GM23338 (cell line): ENCODE measurements around the gene SH3RF3. TPM values are rescaled to one million over a fixed set of nuclear protein-coding genes. Genes with fewer than 3 reads are reported as not detected.

Experiments
- ATAC-seq: fragments of 200-7000 bp; cut with Tn5 transposase; 3 replicates; pipeline ENCODE4 v1.9.1; 2020
- DNase-seq: peaks from one replicate; pipeline ENCODE4 v3.0.0-alpha.2; 2015; ENCODE audit warnings: low spot score
- H2AFZ ChIP-seq: fragments of 200-600 bp; sonication (generic); 2 replicates; pipeline ENCODE4 v1.8.0; 2016; ENCODE audit warnings: antibody characterized with exemption, mild to moderate bottlenecking, moderate library complexity
- H3F3A ChIP-seq: fragments of 200-600 bp; sonication (generic); replicated peaks from 2 replicates; pipeline ENCODE4 v1.8.0; 2017; ENCODE audit warnings: antibody characterized with exemption, mixed run types, low read depth
- H3K27ac ChIP-seq: fragments of 200-600 bp; sonication (generic); 2 replicates; pipeline ENCODE4 v1.6.1; 2016; ENCODE audit warnings: low read depth
- H3K27me3 ChIP-seq: fragments of 200-600 bp; sonication (generic); 2 replicates; pipeline ENCODE4 v1.8.0; 2016; ENCODE audit warnings: mild to moderate bottlenecking, mixed run types, moderate library complexity; ENCODE audit not compliant: insufficient read depth
- H3K36me3 ChIP-seq: fragments of 200-600 bp; sonication (generic); 2 replicates; pipeline ENCODE4 v1.8.0; 2016; ENCODE audit warnings: mild to moderate bottlenecking; ENCODE audit not compliant: insufficient read depth
- H3K4me1 ChIP-seq: fragments of 200-600 bp; sonication (generic); 2 replicates; pipeline ENCODE4 v1.8.0; 2016; ENCODE audit warnings: mild to moderate bottlenecking, moderate library complexity; ENCODE audit not compliant: insufficient read depth
- H3K4me2 ChIP-seq: fragments of 200-600 bp; sonication (generic); 2 replicates; pipeline ENCODE4 v1.7.1; 2017; ENCODE audit warnings: mixed run types
- H3K4me3 ChIP-seq: fragments of 200-600 bp; sonication (generic); 2 replicates; pipeline ENCODE4 v1.6.1; 2016; ENCODE audit warnings: mixed run types
- H3K79me2 ChIP-seq: fragments of 200-600 bp; sonication (generic); replicated peaks from 2 replicates; pipeline ENCODE4 v1.8.0; 2017; ENCODE audit warnings: mild to moderate bottlenecking; ENCODE audit not compliant: insufficient read depth
- H3K9me2 ChIP-seq: fragments of 200-600 bp; sonication (generic); 2 replicates; pipeline ENCODE4 v1.8.0; 2017; ENCODE audit not compliant: insufficient read depth
- H4K20me1 ChIP-seq: fragments of 200-600 bp; sonication (generic); replicated peaks from 2 replicates; pipeline ENCODE4 v1.8.0; 2017; ENCODE audit warnings: mild to moderate bottlenecking; ENCODE audit not compliant: insufficient read depth
- H3K27ac Mint-ChIP-seq: 2 replicates; pipeline ENCODE4 v1.8.0; 2020; ENCODE audit warnings: inconsistent platforms, mild to moderate bottlenecking, moderate library complexity, mixed read lengths
- H3K27me3 Mint-ChIP-seq: 3 replicates; pipeline ENCODE4 v1.8.0; 2022; ENCODE audit warnings: low read depth, mild to moderate bottlenecking, moderate library complexity, mixed read lengths, inconsistent platforms; ENCODE audit not compliant: insufficient read depth, poor library complexity
- H3K36me3 Mint-ChIP-seq: 3 replicates; pipeline ENCODE4 v1.8.0; 2021; ENCODE audit warnings: low read depth, mild to moderate bottlenecking, inconsistent platforms, moderate library complexity, mixed read lengths
- H3K4me1 Mint-ChIP-seq: 3 replicates; pipeline ENCODE4 v1.8.0; 2020; ENCODE audit warnings: mild to moderate bottlenecking, inconsistent platforms, mixed read lengths
- H3K4me3 Mint-ChIP-seq: 3 replicates; pipeline ENCODE4 v1.8.0; 2021; ENCODE audit warnings: moderate library complexity, mild to moderate bottlenecking, inconsistent platforms, mixed read lengths
- H3K9me3 Mint-ChIP-seq: 3 replicates; pipeline ENCODE4 v1.8.0; 2020; ENCODE audit warnings: moderate library complexity, mild to moderate bottlenecking, inconsistent platforms, mixed read lengths
- EZH2 ChIP-seq: fragments of 200-600 bp; sonication (generic); IDR thresholded peaks from one replicate; pipeline ENCODE4 v1.8.0; 2017; ENCODE audit warnings: antibody characterized with exemption, mild to moderate bottlenecking, low read depth; ENCODE audit not compliant: unreplicated experiment
- EZH2phosphoT487 ChIP-seq: fragments of 200-600 bp; sonication (generic); IDR thresholded peaks from one replicate; pipeline ENCODE4 v1.8.1; 2018; ENCODE audit warnings: antibody characterized with exemption; ENCODE audit not compliant: unreplicated experiment
- JUNB ChIP-seq: IDR thresholded peaks from one replicate; pipeline ENCODE4 v1.6.1; 2016; ENCODE audit warnings: antibody characterized with exemption; ENCODE audit not compliant: unreplicated experiment
- STAT1 ChIP-seq: IDR thresholded peaks from one replicate; pipeline ENCODE4 v1.6.1; 2016; ENCODE audit warnings: antibody characterized with exemption; ENCODE audit not compliant: unreplicated experiment
- ZNF114 ChIP-seq: fragments of 250-450 bp; sonication (Bioruptor Pico); IDR thresholded peaks from 2 replicates; pipeline ENCODE4 v1.5.0; 2020; ENCODE audit warnings: mild to moderate bottlenecking, moderate library complexity
- ZNF331 ChIP-seq: fragments of 250-450 bp; sonication (Bioruptor Pico); IDR thresholded peaks from 2 replicates; pipeline ENCODE4 v1.5.0; 2020; ENCODE audit warnings: low read depth, mild to moderate bottlenecking, moderate library complexity
- polyA plus RNA-seq: library from polyadenylated mRNA; unstranded; fragments of >200 nt; fragmentation: Nextera tagmentation; extraction: Ambion mirVana; gene quantifications from 2 replicates; pipeline ENCODE4 v1.2.1, GENCODE V29; 2016
- total RNA-seq: library from RNA; depleted of rRNA; stranded (reverse); fragments of >200 nt; shearing (Covaris generic); gene quantifications from 2 replicates; pipeline ENCODE4 v1.2.3, GENCODE V29; 2014
- TF ChIP-seq, protein P1 (sequence below): fragments of 250-450 bp; sonication (Bioruptor Pico); IDR thresholded peaks from 2 replicates; pipeline ENCODE4 v1.5.0; 2020; ENCODE audit warnings: mild to moderate bottlenecking, moderate library complexity
- TF ChIP-seq, protein P2 (sequence below): IDR thresholded peaks from one replicate; pipeline ENCODE4 v1.6.1; 2018; ENCODE audit warnings: antibody characterized with exemption; ENCODE audit not compliant: unreplicated experiment

SH3RF3 gene
- total and polyA plus RNA-seq, 2 experiments from 2014 or later: 0.11 to 0.63 TPM

DNA sequence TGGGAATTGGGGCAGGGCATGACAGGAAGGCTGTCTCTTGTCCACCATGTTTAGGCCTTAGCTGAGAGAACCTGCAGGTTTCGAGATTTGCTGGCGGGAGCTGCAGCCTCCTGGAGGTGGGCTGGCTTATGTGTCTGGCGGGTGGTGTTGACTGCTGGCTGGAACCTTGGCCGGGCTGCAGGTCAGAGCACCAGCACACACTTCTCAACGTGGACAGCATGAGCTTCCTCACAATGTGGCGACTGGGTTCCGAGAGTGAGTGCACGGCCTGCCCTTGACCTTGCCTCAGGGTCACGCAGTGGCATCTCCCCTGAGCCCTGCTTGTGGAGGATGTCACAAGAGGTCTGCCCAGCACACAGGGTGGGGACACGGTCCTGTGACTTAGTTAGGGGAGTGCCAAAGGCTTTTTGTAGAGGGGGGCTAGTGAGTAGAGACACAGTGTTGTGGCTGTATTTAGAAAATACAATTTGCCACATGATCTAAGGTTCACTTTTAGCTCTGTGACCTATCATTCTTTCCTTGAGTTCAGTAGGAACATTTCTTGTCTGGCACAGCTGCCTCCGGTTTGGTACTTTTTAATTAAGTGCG lies 350.0 kb downstream of the SH3RF3 start:
- H3K4me3 Mint-ChIP-seq: no peak overlapping the region
- DNase-seq (no peak), ATAC-seq (no peak)
- no peaks in the 10 kb centered on the region for H3K36me3 ChIP-seq
- H3K27ac Mint-ChIP-seq: no peak overlapping the region
- no peak overlapping the region for H2AFZ ChIP-seq
- H3K27me3 Mint-ChIP-seq: peaks cover 12% of the 10 kb centered on the region
- no peaks in the 10 kb centered on the region for H4K20me1 ChIP-seq
- no peak overlapping the region for H3K27ac ChIP-seq
- H3K9me2 ChIP-seq: peaks cover 6% of the 10 kb centered on the region; the same call in 1 of the 2 replicates
- no peaks in the 10 kb centered on the region for H3K4me1 ChIP-seq
- TF ChIP-seq ZNF331 (CRISPR knock-in tag): no peak
- TF ChIP-seq STAT1: no peak
- TF ChIP-seq EZH2phosphoT487: no peak
- TF ChIP-seq JUNB: no peak
- H3K4me1 Mint-ChIP-seq: peaks cover 3% of the 10 kb centered on the region; the same call in 1 of the 3 replicates
- no peaks in the 10 kb centered on the region for H3K27me3 ChIP-seq
- H3K4me2 ChIP-seq: no peak overlapping the region
- H3F3A ChIP-seq: no peaks in the 10 kb centered on the region
- no peaks in the 10 kb centered on the region for H3K79me2 ChIP-seq
- no peaks in the 10 kb centered on the region for H3K9me3 Mint-ChIP-seq
- no peaks in the 10 kb centered on the region for H3K36me3 Mint-ChIP-seq
- H3K4me3 ChIP-seq: no peak overlapping the region

DNA sequence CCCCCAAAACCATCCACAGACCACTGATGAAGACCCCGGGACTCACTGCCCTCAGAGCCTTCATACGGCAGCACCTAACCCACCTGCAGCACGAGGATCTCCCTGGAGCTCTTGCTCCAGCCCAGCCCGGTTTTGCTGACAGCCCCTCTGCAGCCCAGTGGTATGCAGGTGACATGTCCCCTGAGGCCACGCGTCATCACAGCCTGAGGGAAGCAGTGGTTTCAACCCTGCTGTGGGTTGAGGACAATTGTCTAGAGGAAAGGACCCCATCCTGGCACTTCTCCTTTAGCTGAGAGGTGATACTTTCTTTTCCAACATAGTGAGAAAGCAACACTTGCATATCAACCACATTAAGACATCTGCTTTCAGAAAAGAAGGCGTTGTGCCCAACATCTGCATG lies 350.8 kb downstream of the SH3RF3 start:
- Histone ChIP-seq H3F3A (no peaks in the 10 kb centered on the region), H3K4me3 (no peak overlapping the region), H3K79me2 (no peaks in the 10 kb centered on the region), H3K27ac (no peak overlapping the region), H3K4me1 (no peaks in the 10 kb centered on the region), H3K4me2 (no peak overlapping the region), H3K9me2 (peaks cover 6% of the 10 kb centered on the region; the same call in 1 of the 2 replicates), H3K27me3 (no peaks in the 10 kb centered on the region), H4K20me1 (no peaks in the 10 kb centered on the region), H3K36me3 (no peaks in the 10 kb centered on the region), H2AFZ (no peak overlapping the region)
- DNase-seq: no peak
- TF ChIP-seq, protein P1, sequence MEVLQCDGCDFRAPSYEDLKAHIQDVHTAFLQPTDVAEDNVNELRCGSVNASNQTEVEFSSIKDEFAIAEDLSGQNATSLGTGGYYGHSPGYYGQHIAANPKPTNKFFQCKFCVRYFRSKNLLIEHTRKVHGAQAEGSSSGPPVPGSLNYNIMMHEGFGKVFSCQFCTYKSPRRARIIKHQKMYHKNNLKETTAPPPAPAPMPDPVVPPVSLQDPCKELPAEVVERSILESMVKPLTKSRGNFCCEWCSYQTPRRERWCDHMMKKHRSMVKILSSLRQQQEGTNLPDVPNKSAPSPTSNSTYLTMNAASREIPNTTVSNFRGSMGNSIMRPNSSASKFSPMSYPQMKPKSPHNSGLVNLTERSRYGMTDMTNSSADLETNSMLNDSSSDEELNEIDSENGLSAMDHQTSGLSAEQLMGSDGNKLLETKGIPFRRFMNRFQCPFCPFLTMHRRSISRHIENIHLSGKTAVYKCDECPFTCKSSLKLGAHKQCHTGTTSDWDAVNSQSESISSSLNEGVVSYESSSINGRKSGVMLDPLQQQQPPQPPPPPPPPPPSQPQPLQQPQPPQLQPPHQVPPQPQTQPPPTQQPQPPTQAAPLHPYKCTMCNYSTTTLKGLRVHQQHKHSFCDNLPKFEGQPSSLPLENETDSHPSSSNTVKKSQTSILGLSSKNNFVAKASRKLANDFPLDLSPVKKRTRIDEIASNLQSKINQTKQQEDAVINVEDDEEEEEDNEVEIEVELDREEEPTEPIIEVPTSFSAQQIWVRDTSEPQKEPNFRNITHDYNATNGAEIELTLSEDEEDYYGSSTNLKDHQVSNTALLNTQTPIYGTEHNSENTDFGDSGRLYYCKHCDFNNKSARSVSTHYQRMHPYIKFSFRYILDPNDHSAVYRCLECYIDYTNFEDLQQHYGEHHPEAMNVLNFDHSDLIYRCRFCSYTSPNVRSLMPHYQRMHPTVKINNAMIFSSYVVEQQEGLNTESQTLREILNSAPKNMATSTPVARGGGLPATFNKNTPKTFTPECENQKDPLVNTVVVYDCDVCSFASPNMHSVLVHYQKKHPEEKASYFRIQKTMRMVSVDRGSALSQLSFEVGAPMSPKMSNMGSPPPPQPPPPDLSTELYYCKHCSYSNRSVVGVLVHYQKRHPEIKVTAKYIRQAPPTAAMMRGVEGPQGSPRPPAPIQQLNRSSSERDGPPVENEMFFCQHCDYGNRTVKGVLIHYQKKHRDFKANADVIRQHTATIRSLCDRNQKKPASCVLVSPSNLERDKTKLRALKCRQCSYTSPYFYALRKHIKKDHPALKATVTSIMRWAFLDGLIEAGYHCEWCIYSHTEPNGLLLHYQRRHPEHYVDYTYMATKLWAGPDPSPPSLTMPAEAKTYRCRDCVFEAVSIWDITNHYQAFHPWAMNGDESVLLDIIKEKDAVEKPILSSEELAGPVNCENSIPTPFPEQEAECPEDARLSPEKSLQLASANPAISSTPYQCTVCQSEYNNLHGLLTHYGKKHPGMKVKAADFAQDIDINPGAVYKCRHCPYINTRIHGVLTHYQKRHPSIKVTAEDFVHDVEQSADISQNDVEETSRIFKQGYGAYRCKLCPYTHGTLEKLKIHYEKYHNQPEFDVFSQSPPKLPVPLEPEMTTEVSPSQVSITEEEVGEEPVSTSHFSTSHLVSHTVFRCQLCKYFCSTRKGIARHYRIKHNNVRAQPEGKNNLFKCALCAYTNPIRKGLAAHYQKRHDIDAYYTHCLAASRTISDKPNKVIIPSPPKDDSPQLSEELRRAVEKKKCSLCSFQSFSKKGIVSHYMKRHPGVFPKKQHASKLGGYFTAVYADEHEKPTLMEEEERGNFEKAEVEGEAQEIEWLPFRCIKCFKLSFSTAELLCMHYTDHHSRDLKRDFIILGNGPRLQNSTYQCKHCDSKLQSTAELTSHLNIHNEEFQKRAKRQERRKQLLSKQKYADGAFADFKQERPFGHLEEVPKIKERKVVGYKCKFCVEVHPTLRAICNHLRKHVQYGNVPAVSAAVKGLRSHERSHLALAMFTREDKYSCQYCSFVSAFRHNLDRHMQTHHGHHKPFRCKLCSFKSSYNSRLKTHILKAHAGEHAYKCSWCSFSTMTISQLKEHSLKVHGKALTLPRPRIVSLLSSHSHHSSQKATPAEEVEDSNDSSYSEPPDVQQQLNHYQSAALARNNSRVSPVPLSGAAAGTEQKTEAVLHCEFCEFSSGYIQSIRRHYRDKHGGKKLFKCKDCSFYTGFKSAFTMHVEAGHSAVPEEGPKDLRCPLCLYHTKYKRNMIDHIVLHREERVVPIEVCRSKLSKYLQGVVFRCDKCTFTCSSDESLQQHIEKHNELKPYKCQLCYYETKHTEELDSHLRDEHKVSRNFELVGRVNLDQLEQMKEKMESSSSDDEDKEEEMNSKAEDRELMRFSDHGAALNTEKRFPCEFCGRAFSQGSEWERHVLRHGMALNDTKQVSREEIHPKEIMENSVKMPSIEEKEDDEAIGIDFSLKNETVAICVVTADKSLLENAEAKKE (CRISPR knock-in tag): no peak
- no peak for TF ChIP-seq ZNF114
- TF ChIP-seq JUNB: no peak
- TF ChIP-seq, protein P2, sequence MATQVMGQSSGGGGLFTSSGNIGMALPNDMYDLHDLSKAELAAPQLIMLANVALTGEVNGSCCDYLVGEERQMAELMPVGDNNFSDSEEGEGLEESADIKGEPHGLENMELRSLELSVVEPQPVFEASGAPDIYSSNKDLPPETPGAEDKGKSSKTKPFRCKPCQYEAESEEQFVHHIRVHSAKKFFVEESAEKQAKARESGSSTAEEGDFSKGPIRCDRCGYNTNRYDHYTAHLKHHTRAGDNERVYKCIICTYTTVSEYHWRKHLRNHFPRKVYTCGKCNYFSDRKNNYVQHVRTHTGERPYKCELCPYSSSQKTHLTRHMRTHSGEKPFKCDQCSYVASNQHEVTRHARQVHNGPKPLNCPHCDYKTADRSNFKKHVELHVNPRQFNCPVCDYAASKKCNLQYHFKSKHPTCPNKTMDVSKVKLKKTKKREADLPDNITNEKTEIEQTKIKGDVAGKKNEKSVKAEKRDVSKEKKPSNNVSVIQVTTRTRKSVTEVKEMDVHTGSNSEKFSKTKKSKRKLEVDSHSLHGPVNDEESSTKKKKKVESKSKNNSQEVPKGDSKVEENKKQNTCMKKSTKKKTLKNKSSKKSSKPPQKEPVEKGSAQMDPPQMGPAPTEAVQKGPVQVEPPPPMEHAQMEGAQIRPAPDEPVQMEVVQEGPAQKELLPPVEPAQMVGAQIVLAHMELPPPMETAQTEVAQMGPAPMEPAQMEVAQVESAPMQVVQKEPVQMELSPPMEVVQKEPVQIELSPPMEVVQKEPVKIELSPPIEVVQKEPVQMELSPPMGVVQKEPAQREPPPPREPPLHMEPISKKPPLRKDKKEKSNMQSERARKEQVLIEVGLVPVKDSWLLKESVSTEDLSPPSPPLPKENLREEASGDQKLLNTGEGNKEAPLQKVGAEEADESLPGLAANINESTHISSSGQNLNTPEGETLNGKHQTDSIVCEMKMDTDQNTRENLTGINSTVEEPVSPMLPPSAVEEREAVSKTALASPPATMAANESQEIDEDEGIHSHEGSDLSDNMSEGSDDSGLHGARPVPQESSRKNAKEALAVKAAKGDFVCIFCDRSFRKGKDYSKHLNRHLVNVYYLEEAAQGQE: no peak
- TF ChIP-seq EZH2phosphoT487: no peak
- no peak for TF ChIP-seq EZH2
- Mint-ChIP-seq H3K27me3 (peaks cover 9% of the 10 kb centered on the region), H3K4me3 (no peak overlapping the region), H3K4me1 (peaks cover 3% of the 10 kb centered on the region; the same call in 1 of the 3 replicates), H3K9me3 (no peaks in the 10 kb centered on the region), H3K36me3 (no peaks in the 10 kb centered on the region), H3K27ac (no peak overlapping the region)
- ATAC-seq: no peak
